ENCODE measurements around the gene SARS2. TPM values are rescaled to one million over a fixed set of nuclear protein-coding genes. Genes with fewer than 3 reads are reported as not detected.

The SARS2 gene
- total RNA-seq, 1 donor from 2014 or later: 24.9 TPM

DNA sequence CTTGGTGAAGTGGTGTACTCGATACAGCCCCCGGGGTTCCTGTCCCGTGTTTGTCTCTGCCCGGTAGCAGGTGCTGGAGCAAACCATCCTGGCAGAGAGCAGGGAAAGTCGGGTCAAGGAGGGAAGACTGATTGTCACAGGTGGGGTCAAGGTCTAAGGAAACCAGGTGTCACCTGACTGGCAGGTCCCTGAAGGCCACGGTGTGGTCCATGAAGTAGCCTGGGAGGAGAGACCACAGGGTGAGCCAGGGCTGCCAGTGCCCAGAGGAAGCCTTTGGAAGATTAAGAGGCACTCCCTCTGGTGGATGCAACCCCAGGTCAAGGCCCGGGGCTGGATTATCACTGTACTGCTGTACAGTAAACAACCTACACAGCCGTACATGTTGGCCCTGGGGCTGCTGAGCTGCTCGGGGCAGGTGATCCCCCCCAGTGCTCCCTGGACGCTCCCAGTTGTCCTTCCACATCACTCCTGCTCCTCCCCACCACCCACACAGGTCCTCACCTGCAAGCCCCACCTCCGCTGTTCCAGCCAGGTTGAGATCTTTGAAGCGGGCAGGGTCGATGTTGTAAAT lies 12.6 kb downstream of the SARS2 start:
- DNase-seq (ENCODE audit: low spot score): no peak

DNA sequence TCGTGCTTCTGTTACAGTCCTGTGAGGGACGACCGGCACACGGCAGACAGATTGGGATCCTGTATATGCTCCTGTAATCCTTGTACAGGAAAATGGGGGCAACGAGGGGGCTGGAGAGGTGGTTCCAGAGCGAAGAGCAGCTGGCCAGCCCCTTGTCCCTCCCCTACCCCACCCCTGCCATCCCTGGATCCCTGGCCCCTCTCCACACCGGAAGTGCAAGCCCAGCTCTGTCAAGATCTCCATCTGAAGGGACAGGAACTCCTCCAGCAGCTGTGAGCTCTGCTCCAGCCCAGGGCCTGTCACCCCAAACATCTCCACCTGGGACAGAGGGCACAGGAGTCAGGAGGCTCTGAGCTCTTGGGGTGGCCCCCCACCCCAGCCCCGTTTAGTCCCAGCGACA lies 13.0 kb downstream of the SARS2 start:
- no peak for DNase-seq (ENCODE audit: low spot score)

GRCh38 chr19:38915329-38916321 lies 14.9 kb downstream of the SARS2 start:
- DNase-seq (ENCODE audit: low spot score): no peak

- DNase-seq (ENCODE audit: low spot score): no peak
These were observed 16.6 kb downstream of the SARS2 start for GRCh38 chr19:38913958-38914357.

DNA sequence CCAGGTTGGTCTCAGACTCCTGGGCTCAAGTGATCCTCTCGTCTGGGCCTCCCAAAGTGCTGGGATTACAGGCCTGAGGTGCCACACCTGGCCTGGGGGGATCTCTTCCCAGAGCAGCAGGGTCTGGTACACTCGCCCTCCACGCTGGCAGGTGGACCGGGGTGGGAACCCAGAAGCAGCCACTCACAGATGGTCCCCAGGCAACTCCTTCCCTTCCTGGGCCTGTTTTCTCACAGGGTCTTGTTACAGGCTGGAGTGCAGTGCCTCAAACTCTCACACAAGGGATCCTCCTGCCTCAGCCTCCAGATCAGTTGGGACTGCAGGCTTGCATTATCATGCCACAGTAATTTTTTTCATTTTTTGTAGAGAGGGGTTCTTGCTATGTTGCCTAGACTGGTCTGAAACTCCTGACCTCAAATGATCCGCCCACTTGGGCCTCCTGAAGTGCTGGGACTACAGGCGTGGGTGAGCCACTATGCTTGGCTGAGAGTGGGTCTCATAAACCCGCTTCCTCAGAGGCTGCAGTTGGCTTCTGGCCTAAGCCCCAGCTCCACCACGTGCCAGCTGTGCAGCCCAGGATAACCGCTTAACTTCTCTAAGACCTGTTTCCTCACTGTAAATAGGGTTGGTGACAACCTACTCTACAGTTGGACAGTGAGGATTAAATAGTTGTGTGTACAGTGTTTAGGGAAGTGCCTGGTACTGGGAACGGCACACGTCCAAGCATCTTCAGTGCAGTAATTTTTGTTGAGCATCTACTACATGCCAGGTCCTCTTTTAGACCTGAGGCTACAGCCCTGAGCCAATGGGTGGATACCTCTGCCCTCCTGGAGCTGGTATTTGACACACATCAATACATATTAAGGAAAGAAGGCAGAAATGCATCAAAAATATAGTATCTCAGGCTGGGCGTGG lies 17.7 kb downstream of the SARS2 start:
- no peak for DNase-seq (ENCODE audit: low spot score)

DNA sequence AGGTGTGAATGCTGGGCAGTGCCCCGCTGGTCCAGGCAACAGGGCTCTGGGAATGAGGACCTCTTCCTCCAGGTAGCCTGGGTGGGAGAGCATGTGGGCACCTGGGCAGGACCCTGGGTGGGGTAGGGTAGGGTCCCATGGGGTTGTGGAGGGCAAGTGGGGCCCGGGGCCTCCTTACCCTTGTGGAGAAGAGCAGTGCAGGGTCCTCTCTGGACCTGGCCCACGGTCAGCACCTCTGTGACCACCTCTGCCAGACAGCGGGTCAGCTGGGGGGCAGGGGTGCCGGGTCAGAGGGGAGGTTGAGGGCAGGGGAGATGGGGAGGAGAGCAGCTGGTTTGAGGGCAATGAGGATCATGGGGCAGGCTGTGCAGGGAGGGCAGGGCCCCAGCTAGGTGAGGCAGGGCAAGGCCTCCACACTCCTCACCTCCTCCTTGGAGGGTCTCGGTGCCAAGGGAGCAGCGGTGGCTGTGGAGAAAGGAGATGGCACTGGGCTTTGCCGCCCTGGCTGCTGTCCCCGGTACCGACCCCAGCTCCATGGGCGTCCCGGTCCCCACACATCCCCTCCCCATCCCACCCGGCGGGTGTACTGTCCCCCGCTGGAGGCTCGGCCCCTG lies 19.1 kb downstream of the SARS2 start:
- no peak for DNase-seq (ENCODE audit: low spot score)

- no peak for DNase-seq (ENCODE audit: low spot score)
These were observed 20.1 kb downstream of the SARS2 start for GRCh38 chr19:38910488-38910887.

DNA sequence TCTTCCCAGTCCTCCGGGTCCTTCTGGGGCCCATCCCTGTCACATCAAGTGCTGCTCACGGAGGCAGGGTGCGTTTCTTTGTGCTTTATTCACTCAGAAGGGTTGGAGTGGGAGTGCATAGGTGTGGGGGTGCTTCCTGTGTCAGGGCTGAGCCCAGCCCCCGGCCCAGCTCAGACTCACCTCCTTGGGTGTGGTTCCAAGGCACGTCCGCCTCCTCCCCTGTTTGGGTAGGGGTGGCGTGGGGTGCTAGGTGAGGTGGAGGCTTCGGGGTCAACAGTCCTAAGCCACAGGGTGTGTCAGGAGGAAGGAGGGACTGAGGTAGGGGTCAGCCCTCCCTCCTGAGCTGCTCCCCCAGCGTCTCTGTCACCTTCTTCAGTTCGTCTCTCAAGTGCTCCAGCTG lies 21.7 kb downstream of the SARS2 start:
- DNase-seq (ENCODE audit: low spot score): no peak

DNA sequence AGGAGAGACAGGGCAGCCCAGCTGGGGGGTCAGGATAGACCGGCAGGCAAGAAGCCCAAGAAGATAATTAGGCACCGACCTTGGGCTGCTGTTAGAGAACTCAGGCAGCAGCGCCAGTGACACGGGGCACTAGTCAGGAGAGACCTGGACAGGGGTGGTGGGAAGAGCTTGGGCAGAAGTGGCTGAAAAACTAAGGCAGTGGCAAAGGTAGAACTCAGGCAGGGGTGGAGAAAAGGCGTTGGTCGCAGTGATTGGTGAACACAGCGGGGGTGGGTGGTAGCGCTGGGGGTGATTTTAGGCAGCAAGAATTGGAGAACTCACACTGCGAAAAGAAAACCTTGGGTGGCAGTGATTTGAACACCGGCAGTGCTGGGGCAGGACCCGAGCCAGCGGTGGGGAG lies 22.9 kb downstream of the SARS2 start:
- no peak for DNase-seq (ENCODE audit: low spot score)

GRCh38 chr19:38907227-38907626 lies 23.3 kb downstream of the SARS2 start:
- no peak for DNase-seq (ENCODE audit: low spot score)

- DNase-seq (ENCODE audit: low spot score): no peak
These were observed 24.9 kb downstream of the SARS2 start for GRCh38 chr19:38905620-38906019.

DNA sequence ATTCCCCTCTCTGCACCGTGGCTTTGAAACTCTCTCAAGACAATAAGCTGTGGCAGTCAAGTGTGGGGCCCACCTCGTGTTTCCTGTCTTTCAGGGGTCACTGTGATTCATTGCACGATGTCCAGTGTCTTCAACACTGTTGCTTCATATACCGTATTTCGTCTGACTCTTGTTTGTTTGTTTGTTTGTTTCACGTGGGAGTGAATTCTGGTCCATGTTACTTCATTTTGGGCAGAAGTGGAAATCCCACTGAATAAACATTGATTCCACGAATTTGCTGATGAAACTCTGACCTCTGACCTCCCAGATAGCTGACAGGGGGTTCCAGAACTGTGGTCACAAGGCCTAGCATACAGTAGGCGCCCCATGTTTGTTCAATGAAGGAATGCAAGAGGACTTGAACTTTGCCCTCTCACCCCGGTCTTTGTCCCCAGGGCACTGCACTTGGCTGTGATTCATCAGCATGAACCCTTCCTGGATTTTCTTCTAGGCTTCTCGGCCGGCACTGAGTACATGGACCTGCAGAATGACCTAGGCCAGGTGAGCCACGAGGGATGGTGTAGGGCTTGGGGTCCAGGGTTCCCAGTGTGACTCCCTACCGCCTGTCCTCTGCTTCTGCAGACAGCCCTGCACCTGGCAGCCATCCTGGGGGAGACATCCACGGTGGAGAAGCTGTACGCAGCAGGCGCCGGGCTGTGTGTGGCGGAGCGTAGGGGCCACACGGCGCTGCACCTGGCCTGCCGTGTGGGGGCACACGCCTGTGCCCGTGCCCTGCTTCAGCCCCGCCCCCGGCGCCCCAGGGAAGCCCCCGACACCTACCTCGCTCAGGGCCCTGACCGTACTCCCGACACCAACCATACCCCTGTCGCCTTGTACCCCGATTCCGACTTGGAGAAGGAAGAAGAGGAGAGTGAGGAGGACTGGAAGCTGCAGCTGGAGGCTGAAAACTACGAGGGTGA lies 25.7 kb downstream of the SARS2 start:
- no peak for DNase-seq (ENCODE audit: low spot score)

- DNase-seq (ENCODE audit: low spot score): no peak
These were observed 28.9 kb downstream of the SARS2 start for GRCh38 chr19:38901683-38902082.

DNA sequence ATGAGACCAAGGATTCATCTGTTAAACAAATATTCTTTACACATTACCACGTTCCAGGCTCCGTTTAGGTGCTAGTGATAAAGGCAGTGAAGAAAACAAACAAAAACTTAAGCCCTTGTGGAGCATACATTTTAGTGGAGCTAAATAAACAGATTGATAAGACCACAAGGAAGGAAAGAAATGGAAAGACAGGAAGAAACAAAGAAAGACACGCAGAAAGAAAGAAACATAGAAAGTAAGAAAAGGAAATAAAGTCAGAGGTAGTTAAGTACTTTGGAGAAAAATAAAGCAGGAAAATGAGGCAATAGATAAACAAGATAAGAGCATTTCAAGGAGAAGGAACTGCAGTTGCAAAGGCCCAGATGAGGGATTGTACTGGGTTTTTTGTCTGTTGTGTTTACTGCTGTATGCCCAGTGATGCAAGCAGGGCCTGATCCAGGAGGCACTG lies 29.8 kb downstream of the SARS2 start:
- DNase-seq (ENCODE audit: low spot score): no peak

GRCh38 chr19:38900202-38900629 lies 30.3 kb downstream of the SARS2 start:
- DNase-seq (ENCODE audit: low spot score): no peak

GRCh38 chr19:38899447-38900201 lies 30.9 kb downstream of the SARS2 start, which contains the start of the genes NFKBIB and SIRT2:
TSS of gene NFKBIB (plus strand) at chr19:38899969. CDS start at chr19:38900033, 64 bp downstream.
TSS of gene SIRT2 (minus strand) at chr19:38899618. CDS start at chr19:38899521, 97 bp downstream.
- peak; percentile 100 for DNase-seq (ENCODE audit: low spot score)

GRCh38 chr19:38898788-38899446 lies 31.6 kb downstream of the SARS2 start:
- peak; percentile 13 for DNase-seq (ENCODE audit: low spot score)

DNA sequence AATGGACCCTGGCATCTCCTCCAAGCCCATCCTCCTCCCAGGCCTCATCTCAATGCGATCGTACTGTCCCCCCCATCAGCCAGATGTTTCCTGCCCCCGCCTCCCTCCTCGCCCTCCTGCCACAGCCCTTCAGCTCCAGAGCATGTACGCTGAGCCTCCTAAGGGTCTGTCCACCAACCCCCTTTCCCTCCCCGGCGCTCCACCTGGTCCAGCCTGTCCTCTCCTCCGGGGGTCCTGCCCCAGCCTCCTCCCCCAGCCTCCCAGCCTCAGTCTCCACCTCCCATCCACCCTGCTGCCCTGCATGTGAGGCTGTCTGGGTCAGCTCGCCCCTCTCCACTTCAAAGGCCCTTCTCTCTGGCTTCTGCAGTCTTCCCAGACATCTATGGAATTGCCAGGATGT lies 35.6 kb downstream of the SARS2 start:
- no peak for DNase-seq (ENCODE audit: low spot score)

DNA sequence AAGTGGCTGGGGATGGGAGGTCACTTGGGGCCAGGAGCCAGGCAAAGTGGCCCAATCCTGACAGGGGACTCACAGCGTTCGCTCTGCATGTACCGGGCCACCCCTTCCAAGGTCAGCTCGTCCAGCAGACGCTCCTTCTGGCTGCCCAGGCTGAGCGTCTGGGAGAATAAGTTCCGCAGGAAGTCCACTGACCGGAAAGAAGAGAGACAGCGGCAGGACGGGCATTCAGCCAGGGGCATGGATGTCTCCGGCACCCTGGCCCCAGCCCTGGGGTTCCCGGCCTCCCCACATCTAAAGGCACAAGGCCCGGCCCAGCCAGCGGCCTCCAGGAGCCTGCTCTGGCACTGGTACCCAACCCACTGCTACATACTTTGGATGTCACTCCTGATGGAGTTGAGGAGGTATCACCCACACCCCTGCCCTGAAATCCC lies 37.2 kb downstream of the SARS2 start:
- DNase-seq (ENCODE audit: low spot score): no peak
